IPS DF 19.7 (cell line): ENCODE results near the gene ZNF665.
"Not testable (repeated sequence)": the region's sequence is repeated elsewhere in the genome, so short reads cannot be mapped to it uniquely, and the experiment has no call there.

Source experiments
- DNase-seq: peaks from one replicate; pipeline ENCODE4 v3.0.0-alpha.2; 2013; ENCODE audit warnings: low read depth, low spot score

ZNF665 gene

GRCh38 chr19:53192771-53193534 lies at the start of gene ZNF665:
Gene ZNF665 (minus strand): TSS chr19:53193358. CDS start chr19:53182898, 10,460 bp downstream.
- DNase-seq = peak; percentile 52

- no peak for DNase-seq
Observed at GRCh38 chr19:53237114-53237777, 44.1 kb upstream of the ZNF665 start.

- DNase-seq = no peak
Observed at GRCh38 chr19:53224606-53225005, 31.4 kb upstream of the ZNF665 start.

- DNase-seq = not testable (repeated sequence)
Observed at GRCh38 chr19:53222716-53223115, 29.6 kb upstream of the ZNF665 start.

GRCh38 chr19:53212703-53213320 lies 19.7 kb upstream of the ZNF665 start:
- no peak for DNase-seq

- not testable (repeated sequence) for DNase-seq
Observed at GRCh38 chr19:53211554-53211953, 18.4 kb upstream of the ZNF665 start.

- DNase-seq = peak; percentile 17
Observed at GRCh38 chr19:53196777-53197396, 3.7 kb upstream of the ZNF665 start.

GRCh38 chr19:53195265-53195903 lies 2.2 kb upstream of the ZNF665 start:
- DNase-seq = peak; percentile 70

GRCh38 chr19:53193535-53194222 lies 521 bp upstream of the ZNF665 start:
- no peak for DNase-seq

- no peak for DNase-seq
Observed at GRCh38 chr19:53190253-53190652, 2.9 kb downstream of the ZNF665 start.

GRCh38 chr19:53189691-53190198 lies 3.4 kb downstream of the ZNF665 start:
- DNase-seq = not testable (repeated sequence)

- DNase-seq = not testable (repeated sequence)
Observed at GRCh38 chr19:53185155-53185882, 7.8 kb downstream of the ZNF665 start.

GRCh38 chr19:53183146-53183764 lies 9.9 kb downstream of the ZNF665 start:
- no peak for DNase-seq

GRCh38 chr19:53182202-53182601 lies 11.0 kb downstream of the ZNF665 start:
- no peak for DNase-seq

- no peak for DNase-seq
Observed at GRCh38 chr19:53177986-53178385, 15.2 kb downstream of the ZNF665 start.

GRCh38 chr19:53172889-53173288 lies 20.3 kb downstream of the ZNF665 start:
- DNase-seq = no peak

- no peak for DNase-seq
Observed at GRCh38 chr19:53165691-53166091, 27.5 kb downstream of the ZNF665 start.

GRCh38 chr19:53161123-53161522 lies 32.0 kb downstream of the ZNF665 start:
- DNase-seq = no peak

GRCh38 chr19:53160350-53160749 lies 32.8 kb downstream of the ZNF665 start:
- no peak for DNase-seq
